HCT116 (cell line): ENCODE data around the gene ARMH3. TPM values are rescaled to one million over a fixed set of nuclear protein-coding genes. Genes with fewer than 3 reads are reported as not detected.

Source experiments
- ATAC-seq: fragments of 200-7000 bp; cut with Tn5 transposase; 2 replicates; pipeline ENCODE4 v1.9.1; 2020; ENCODE audit warnings: mild to moderate bottlenecking, moderate library complexity
- BruUV-seq: library from RNA; stranded (reverse); fragments of 400-500 nt; replicated peaks from 2 replicates; lab custom pipeline; 2021; lab: Mats Ljungman, UMichigan
- CTCF ChIA-PET: fragments of 300-600 bp; sonication (Branson Sonifier 250); formaldehyde crosslinking; loops from one replicate; lab custom pipeline; 2021; ENCODE audit warnings: antibody characterized with exemption; lab: Charles Lee
- POLR2A ChIA-PET: fragments of 300-600, 350-600 bp; sonication (Branson Sonifier 250); formaldehyde crosslinking; loops from one replicate; lab custom pipeline; 2021; ENCODE audit warnings: antibody characterized with exemption; lab: Charles Lee
- RAD21 ChIA-PET, 2 experiments: fragments of 300-600 bp; sonication (Branson Sonifier 250); formaldehyde crosslinking; loops; one replicate each; lab custom pipeline; 2023; ENCODE audit warnings: low total read pairs in 2 of 2; ENCODE audit not compliant: uncharacterized antibody in 2 of 2, unreplicated experiment in 2 of 2, low non-redundant PET in 1 of 2; lab: Charles Lee
- DNase-seq: peaks from one replicate; pipeline ENCODE4 v3.0.0-alpha.2; 2010; ENCODE audit warnings: low read depth, low spot score
- H2AFZ ChIP-seq: fragments of 200-600 bp; shearing (Covaris generic), sonication (generic); 2 replicates; pipeline ENCODE4 v1.6.1; 2017; ENCODE audit warnings: low read depth, mixed run types, mixed read lengths, antibody characterized with exemption, low read length; ENCODE audit not compliant: poor library complexity, severe bottlenecking
- H3K27ac ChIP-seq: 2 replicates; pipeline ENCODE4 v1.5.1; 2012; ENCODE audit warnings: low read depth, low read length
- H3K27me3 ChIP-seq: fragments of 200-600 bp; sonication (generic); 2 replicates; pipeline ENCODE4 v1.6.1; 2016; ENCODE audit warnings: mixed run types, low read length, mixed read lengths; ENCODE audit not compliant: insufficient read depth
- H3K36me3 ChIP-seq, 2 experiments: fragments of 200-500 bp in 1 of 2; fragments of 200-600 bp in 1 of 2; sonication (Bioruptor generic) in 1 of 2; sonication (generic) in 1 of 2; 2 replicates each; pipeline versions ENCODE4 v1.5.1 to v1.6.1; 2014 to 2016; ENCODE audit warnings: low read length in 2 of 2, inconsistent platforms in 1 of 2, mixed read lengths in 1 of 2, mixed run types in 1 of 2; ENCODE audit not compliant: insufficient read depth in 2 of 2, control insufficient read depth in 1 of 2
- H3K4me1 ChIP-seq, 2 experiments: fragments of 200-600 bp in 1 of 2; sonication (generic) in 1 of 2; 2 replicates each; pipeline versions ENCODE4 v1.5.1 to v1.6.1; 2012 to 2017; ENCODE audit warnings: low read length in 2 of 2, inconsistent platforms in 1 of 2, mild to moderate bottlenecking in 1 of 2, mixed read lengths in 1 of 2, mixed run types in 1 of 2, moderate library complexity in 1 of 2; ENCODE audit not compliant: insufficient read depth in 2 of 2, control insufficient read depth in 1 of 2
- H3K4me2 ChIP-seq: fragments of 200-600 bp; sonication (generic); 2 replicates; pipeline ENCODE4 v1.6.1; 2017; ENCODE audit warnings: mixed run types, low read length, mixed read lengths
- H3K4me3 ChIP-seq, 2 experiments: fragments of 200-600 bp in 1 of 2; sonication (generic) in 1 of 2; replicated peaks in 1 of 2; 2 replicates each; pipeline ENCODE4 v1.5.1; 2011 to 2016; ENCODE audit warnings: low read length in 2 of 2, control low read depth in 1 of 2, low read depth in 1 of 2, mild to moderate bottlenecking in 1 of 2, mixed read lengths in 1 of 2, mixed run types in 1 of 2
- H3K79me2 ChIP-seq: fragments of 200-600 bp; sonication (generic); 2 replicates; pipeline ENCODE4 v1.6.1; 2017; ENCODE audit warnings: mild to moderate bottlenecking, mixed run types, low read length, moderate library complexity, mixed read lengths; ENCODE audit not compliant: insufficient read depth
- H3K9ac ChIP-seq: fragments of 200-600 bp; sonication (generic); 2 replicates; pipeline ENCODE4 v1.6.1; 2016; ENCODE audit warnings: low read length, mixed read lengths
- H3K9me2 ChIP-seq: fragments of 200-600 bp; sonication (generic), shearing (Covaris generic); 2 replicates; pipeline ENCODE4 v1.6.1; 2017; ENCODE audit warnings: mixed run types, mild to moderate bottlenecking, moderate library complexity; ENCODE audit not compliant: insufficient read depth
- H3K9me3 ChIP-seq, 2 experiments: fragments of 200-500 bp in 1 of 2; fragments of 200-600 bp in 1 of 2; sonication (Bioruptor generic) in 1 of 2; sonication (generic) in 1 of 2; 2 replicates each; pipeline ENCODE4 v1.6.1; 2014 to 2017; ENCODE audit warnings: low read length in 2 of 2, mixed read lengths in 2 of 2, inconsistent platforms in 1 of 2, low read depth in 1 of 2, mild to moderate bottlenecking in 1 of 2, mixed run types in 1 of 2, moderate library complexity in 1 of 2; ENCODE audit not compliant: control insufficient read depth in 1 of 2, insufficient read depth in 1 of 2
- H4K20me1 ChIP-seq: fragments of 200-600 bp; sonication (generic), shearing (Covaris generic); 2 replicates; pipeline ENCODE4 v1.6.1; 2017; ENCODE audit warnings: mixed run types, mild to moderate bottlenecking, moderate library complexity; ENCODE audit not compliant: insufficient read depth
- RAD21 ChIP-seq: IDR thresholded peaks from 2 replicates; pipeline ENCODE4 v1.6.1; 2012; ENCODE audit warnings: low read depth, mild to moderate bottlenecking
- ZFX ChIP-seq: fragments of 450-650 bp; IDR thresholded peaks from 2 replicates; pipeline ENCODE4 v1.6.1; 2017
- intact Hi-C: fragments of 100-400 bp; cut with micrococcal nuclease; formaldehyde crosslinking; loops from 2 replicates; pipeline ENCODE4 v1.10.0; 2022
- total RNA-seq: library from RNA; stranded (reverse); gene quantifications from one replicate; pipeline ENCODE4 v1.2.1, GENCODE V29; 2021; ENCODE audit not compliant: unreplicated experiment
- TF ChIP-seq, protein P1 (sequence below): IDR thresholded peaks from 2 replicates; pipeline ENCODE4 v1.6.1; 2012
- TF ChIP-seq, protein P2 (sequence below), 3 experiments: fragments of 200-600 bp in 1 of 3; sonication (generic) in 1 of 3; IDR thresholded peaks in 2 of 3; conservative IDR thresholded peaks in 1 of 3; 2 replicates each; pipeline ENCODE4 v1.5.1; 2012 to 2017; ENCODE audit warnings: low read depth in 2 of 3, low read length in 2 of 3, antibody characterized with exemption in 1 of 3, borderline replicate concordance in 1 of 3, control low read depth in 1 of 3, mild to moderate bottlenecking in 1 of 3, mixed read lengths in 1 of 3, mixed run types in 1 of 3, moderate library complexity in 1 of 3; ENCODE audit not compliant: insufficient read depth in 1 of 3

The ARMH3 gene
- total RNA-seq, 1 experiment from 2014 or later: 30.4 TPM

DNA sequence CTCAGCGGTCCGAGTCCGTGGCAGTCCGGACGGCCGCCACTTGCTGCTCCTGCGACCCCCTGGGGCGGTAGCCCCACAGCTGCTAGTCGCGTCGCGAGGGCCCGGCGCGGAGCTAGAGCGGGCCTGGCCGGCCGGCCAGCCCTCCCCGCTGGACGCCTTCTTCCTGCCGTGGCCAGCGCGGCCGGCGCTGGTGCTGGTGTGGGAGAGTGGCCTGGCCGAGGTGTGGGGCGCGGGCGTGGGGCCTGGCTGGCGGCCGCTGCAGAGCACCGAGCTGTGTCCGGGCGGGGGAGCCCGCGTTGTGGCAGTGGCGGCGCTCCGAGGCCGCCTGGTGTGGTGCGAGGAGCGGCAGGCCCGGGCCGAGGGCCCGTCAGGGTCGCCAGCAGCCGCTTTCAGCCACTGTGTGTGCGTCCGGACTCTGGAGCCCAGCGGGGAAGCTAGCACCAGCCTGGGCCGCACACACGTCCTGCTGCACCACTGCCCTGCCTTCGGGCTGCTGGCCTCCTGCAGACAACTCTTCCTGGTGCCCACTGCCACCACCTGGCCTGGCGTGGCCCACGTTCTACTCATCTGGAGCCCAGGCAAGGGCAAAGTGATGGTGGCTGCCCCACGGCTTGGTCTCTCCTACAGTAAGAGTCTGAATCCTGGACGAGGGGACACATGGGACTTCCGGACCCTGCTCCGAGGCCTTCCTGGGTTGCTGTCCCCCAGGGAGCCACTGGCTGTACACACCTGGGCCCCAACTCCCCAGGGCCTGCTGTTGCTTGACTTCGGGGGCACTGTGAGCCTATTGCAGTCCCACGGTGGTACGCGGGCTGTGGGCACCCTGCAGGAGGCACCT, 9.8 kb upstream of the ARMH3 start:
- ChIA-PET RAD21 (interaction anchor here in 1 of 2 experiments (1.1 kb wide), 1 partner anchor 225 kb away, joined by 3 read pairs; no protein-coding TSS in a partner anchor), CTCF (interaction anchor here (0.9 to 2.9 kb wide), 5 partner anchors 35 to 463 kb away, joined by 3 to 14 read pairs (median 3); no protein-coding TSS in a partner anchor), POLR2A (interaction anchor here (0.6 to 1.0 kb wide), 2 partner anchors 48 to 226 kb away, joined by 3 to 4 read pairs; no protein-coding TSS in a partner anchor)
- Histone ChIP-seq H4K20me1 (no peaks in the 10 kb centered on the region), H3K4me1 (peaks cover 12 to 22% of the 10 kb centered on the region in 2 experiments), H3K27ac (peak overlapping the region; percentile 94), H3K79me2 (peaks cover 31% of the 10 kb centered on the region), H3K9ac (peak overlapping the region; percentile 94), H3K27me3 (no peaks in the 10 kb centered on the region), H3K4me2 (peak overlapping the region; percentile 88), H3K36me3 (0 out of 4 replicates have a peak, but pooled peaks cover 0 to 2% of the 10 kb centered on the region in 2 experiments), H2AFZ (no peak overlapping the region), H3K9me3 (no peaks in the 10 kb centered on the region), H3K9me2 (no peaks in the 10 kb centered on the region), H3K4me3 (peak overlapping the region; percentile 77 to 89)
- ATAC-seq (peak; percentile 31), DNase-seq (no peak)
- TF ChIP-seq ZFX: peak; percentile 98
- TF ChIP-seq RAD21: no peak
- TF ChIP-seq, protein P1, sequence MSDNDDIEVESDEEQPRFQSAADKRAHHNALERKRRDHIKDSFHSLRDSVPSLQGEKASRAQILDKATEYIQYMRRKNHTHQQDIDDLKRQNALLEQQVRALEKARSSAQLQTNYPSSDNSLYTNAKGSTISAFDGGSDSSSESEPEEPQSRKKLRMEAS: no peak
- TF ChIP-seq, protein P2, sequence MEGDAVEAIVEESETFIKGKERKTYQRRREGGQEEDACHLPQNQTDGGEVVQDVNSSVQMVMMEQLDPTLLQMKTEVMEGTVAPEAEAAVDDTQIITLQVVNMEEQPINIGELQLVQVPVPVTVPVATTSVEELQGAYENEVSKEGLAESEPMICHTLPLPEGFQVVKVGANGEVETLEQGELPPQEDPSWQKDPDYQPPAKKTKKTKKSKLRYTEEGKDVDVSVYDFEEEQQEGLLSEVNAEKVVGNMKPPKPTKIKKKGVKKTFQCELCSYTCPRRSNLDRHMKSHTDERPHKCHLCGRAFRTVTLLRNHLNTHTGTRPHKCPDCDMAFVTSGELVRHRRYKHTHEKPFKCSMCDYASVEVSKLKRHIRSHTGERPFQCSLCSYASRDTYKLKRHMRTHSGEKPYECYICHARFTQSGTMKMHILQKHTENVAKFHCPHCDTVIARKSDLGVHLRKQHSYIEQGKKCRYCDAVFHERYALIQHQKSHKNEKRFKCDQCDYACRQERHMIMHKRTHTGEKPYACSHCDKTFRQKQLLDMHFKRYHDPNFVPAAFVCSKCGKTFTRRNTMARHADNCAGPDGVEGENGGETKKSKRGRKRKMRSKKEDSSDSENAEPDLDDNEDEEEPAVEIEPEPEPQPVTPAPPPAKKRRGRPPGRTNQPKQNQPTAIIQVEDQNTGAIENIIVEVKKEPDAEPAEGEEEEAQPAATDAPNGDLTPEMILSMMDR (IDR thresholded peaks at IDR 0.05 in 2 of 3, conservative IDR thresholded peaks at IDR 0.05 in 1 of 3; ENCODE audit: borderline replicate concordance in 1 of 3, insufficient read depth in 1 of 3, low read depth in 2 of 3, low read length in 2 of 3): 0 out of 6 replicates have a peak, but pooled peaks of 1 of the 3 experiments have one; percentile 7
- intact Hi-C loops: loop anchor here (1.0 kb wide), 1 partner anchor 87 kb away; the partner anchor contains the start of gene NOLC1
- BruUV-seq: no TSS peak
